Measurements from ENCODE around the gene COL18A1. TPM values are rescaled to one million over a fixed set of nuclear protein-coding genes. Genes with fewer than 3 reads are reported as not detected.
A peak's percentile ranks its signal among the peaks of the same experiment; 100 is the strongest.

COL18A1 gene
- total RNA-seq, 1 experiment from 2014 or later, result 676 TPM

DNA sequence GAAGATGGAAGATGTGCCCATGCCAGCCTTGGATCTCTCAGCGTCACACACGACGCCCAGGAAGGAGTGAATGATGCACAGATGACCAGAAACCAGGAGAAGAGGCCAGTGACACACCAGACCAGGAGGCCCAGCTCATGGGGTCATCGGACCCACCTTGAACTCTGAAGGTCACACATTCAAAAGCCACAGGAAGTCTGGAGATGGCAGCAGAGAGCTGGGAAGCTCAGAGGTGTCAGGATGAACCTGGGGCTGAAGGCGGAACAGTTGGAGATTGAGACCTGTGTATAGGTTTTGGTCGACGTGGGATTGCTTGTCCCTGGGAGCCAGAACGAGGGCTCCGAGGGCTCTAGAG, 93.7 kb downstream of the COL18A1 start:
- H3K4me1 ChIP-seq (ENCODE audit: control insufficient read depth, insufficient read depth, low read length), result no peaks in the 10 kb centered on the region
- ATAC-seq (no peak), DNase-seq (ENCODE audit: low read depth, low spot score) (no peak)
- H3K27me3 ChIP-seq (ENCODE audit: control insufficient read depth, insufficient read depth, low read length), result no peaks in the 10 kb centered on the region
- no peak for TF ChIP-seq POLR2AphosphoS5 (IDR thresholded peaks at IDR 0.05; ENCODE audit: low read depth, low read length)
- no peak for TF ChIP-seq SIN3A (IDR thresholded peaks at IDR 0.05; ENCODE audit: borderline replicate concordance, insufficient read depth, low read depth, low read length)
- no peak for TF ChIP-seq CTCF (IDR thresholded peaks at IDR 0.05)
- no peak for TF ChIP-seq REST (IDR thresholded peaks at IDR 0.05; ENCODE audit: insufficient read depth in 1 of 2, low read depth in 2 of 2, low read length in 1 of 2)
- TF ChIP-seq TCF7L2 (IDR thresholded peaks at IDR 0.05; ENCODE audit: low read depth, low read length), result no peak
- H3K9me3 ChIP-seq (ENCODE audit: control insufficient read depth, insufficient read depth, low read depth, low read length), result no peaks in the 10 kb centered on the region
- H3K4me3 ChIP-seq (ENCODE audit: low read depth in 2 of 2, low read length in 2 of 2), result no peak overlapping the region
- BruUV-seq (replicated peaks), result TSS peak; percentile 30
- H3K36me3 ChIP-seq (ENCODE audit: control insufficient read depth, insufficient read depth, low read length), result no peaks in the 10 kb centered on the region; the same call in 1 of the 2 replicates
- CTCF ChIA-PET, result no interaction called here
- H3K27ac ChIP-seq (ENCODE audit: low read length), result no peak overlapping the region
- POLR2A ChIA-PET, result no interaction called here
- in situ Hi-C loops (cut with HindIII; ENCODE audit: low pct_unique_long_range_greater_than_20kb, low sequenced_read_pairs), result no loop called here
- intact Hi-C loops (cut with micrococcal nuclease; ENCODE audit: unreplicated experiment), result no loop called here

DNA sequence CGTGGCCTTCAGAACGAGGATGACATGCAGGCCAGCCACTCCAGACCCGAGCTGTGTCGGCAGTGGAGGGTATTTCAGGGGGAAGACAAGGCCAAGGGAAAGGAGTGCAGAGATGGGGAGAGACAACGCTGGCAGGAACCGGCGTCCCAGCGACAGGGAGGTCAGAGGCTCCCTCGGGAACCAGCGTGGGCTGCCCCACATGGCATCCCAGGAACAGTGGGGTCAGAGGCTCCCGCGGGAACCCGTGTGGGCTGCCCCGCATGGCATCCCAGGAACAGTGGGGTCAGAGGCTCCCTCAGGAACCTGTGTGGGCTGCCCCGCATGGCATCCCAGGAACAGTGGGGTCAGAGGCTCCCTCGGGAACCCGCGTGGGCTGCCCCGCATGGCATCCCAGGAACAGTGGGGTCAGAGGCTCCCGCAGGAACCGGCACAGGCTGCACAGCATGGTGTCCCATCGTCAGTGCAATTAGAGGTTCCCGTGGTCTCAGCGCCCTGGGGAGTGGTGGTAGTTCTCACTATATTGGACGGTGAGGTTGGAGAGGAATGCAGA, 94.3 kb downstream of the COL18A1 start:
- in situ Hi-C loops (cut with HindIII; ENCODE audit: low pct_unique_long_range_greater_than_20kb, low sequenced_read_pairs), result no loop called here

GRCh38 chr21:45499970-45500577, 95.1 kb downstream of the COL18A1 start:
- Histone ChIP-seq H3K27me3 (ENCODE audit: control insufficient read depth, insufficient read depth, low read length) (no peaks in the 10 kb centered on the region), H3K36me3 (ENCODE audit: control insufficient read depth, insufficient read depth, low read length) (no peaks in the 10 kb centered on the region; the same call in 1 of the 2 replicates), H3K4me3 (ENCODE audit: low read depth in 2 of 2, low read length in 2 of 2) (no peak overlapping the region), H3K4me1 (ENCODE audit: control insufficient read depth, insufficient read depth, low read length) (no peaks in the 10 kb centered on the region), H3K9me3 (ENCODE audit: control insufficient read depth, insufficient read depth, low read depth, low read length) (no peaks in the 10 kb centered on the region), H3K27ac (ENCODE audit: low read length) (no peak overlapping the region)
- intact Hi-C loops (cut with micrococcal nuclease; ENCODE audit: unreplicated experiment) (no loop called here), in situ Hi-C loops (cut with HindIII; ENCODE audit: low pct_unique_long_range_greater_than_20kb, low sequenced_read_pairs) (no loop called here)
- POLR2A ChIA-PET, result no interaction called here
- ATAC-seq, result no peak
- CTCF ChIA-PET, result no interaction called here
- no peak for DNase-seq (ENCODE audit: low read depth, low spot score)
- BruUV-seq (replicated peaks), result no TSS peak
- TF ChIP-seq CTCF (IDR thresholded peaks at IDR 0.05) (no peak), POLR2AphosphoS5 (IDR thresholded peaks at IDR 0.05; ENCODE audit: low read depth, low read length) (no peak), SIN3A (IDR thresholded peaks at IDR 0.05; ENCODE audit: borderline replicate concordance, insufficient read depth, low read depth, low read length) (no peak), TCF7L2 (IDR thresholded peaks at IDR 0.05; ENCODE audit: low read depth, low read length) (no peak), REST (IDR thresholded peaks at IDR 0.05; ENCODE audit: insufficient read depth in 1 of 2, low read depth in 2 of 2, low read length in 1 of 2) (no peak)

More for the DNA sequence above, 94.3 kb downstream of the COL18A1 start:
- Histone ChIP-seq H3K4me3 (ENCODE audit: low read depth in 2 of 2, low read length in 2 of 2) (no peak overlapping the region), H3K27me3 (ENCODE audit: control insufficient read depth, insufficient read depth, low read length) (no peaks in the 10 kb centered on the region), H3K36me3 (ENCODE audit: control insufficient read depth, insufficient read depth, low read length) (no peaks in the 10 kb centered on the region; the same call in 1 of the 2 replicates), H3K27ac (ENCODE audit: low read length) (no peak overlapping the region), H3K4me1 (ENCODE audit: control insufficient read depth, insufficient read depth, low read length) (no peaks in the 10 kb centered on the region), H3K9me3 (ENCODE audit: control insufficient read depth, insufficient read depth, low read depth, low read length) (no peaks in the 10 kb centered on the region)
- DNase-seq (ENCODE audit: low read depth, low spot score) (no peak), ATAC-seq (no peak)
- intact Hi-C loops (cut with micrococcal nuclease; ENCODE audit: unreplicated experiment), result no loop called here
- BruUV-seq (replicated peaks), result no TSS peak
- TF ChIP-seq TCF7L2 (IDR thresholded peaks at IDR 0.05; ENCODE audit: low read depth, low read length) (no peak), SIN3A (IDR thresholded peaks at IDR 0.05; ENCODE audit: borderline replicate concordance, insufficient read depth, low read depth, low read length) (no peak)
- POLR2A ChIA-PET, result no interaction called here
- CTCF ChIA-PET, result no interaction called here

Measured in Panc1 (cell line).